ENCODE data around the gene GPR176.
"Not testable (repeated sequence)": the region's sequence is repeated elsewhere in the genome, so short reads cannot be mapped to it uniquely, and the experiment has no call there.

The GPR176 gene

GRCh38 chr15:39854161-39854560 lies 65.9 kb downstream of the GPR176 start:
- no peak for DNase-seq

- no peak for DNase-seq
These were observed 67.8 kb downstream of the GPR176 start for GRCh38 chr15:39852250-39852649.

- DNase-seq: no peak
These were observed 68.5 kb downstream of the GPR176 start for GRCh38 chr15:39851500-39852092.

- DNase-seq: no peak
These were observed 69.6 kb downstream of the GPR176 start for GRCh38 chr15:39850436-39850835.

- DNase-seq: no peak
These were observed 74.0 kb downstream of the GPR176 start for GRCh38 chr15:39846108-39846507.

GRCh38 chr15:39845582-39845981 lies 74.5 kb downstream of the GPR176 start:
- DNase-seq: no peak

GRCh38 chr15:39843565-39843964 lies 76.5 kb downstream of the GPR176 start:
- no peak for DNase-seq

- DNase-seq: no peak
These were observed 82.6 kb downstream of the GPR176 start for GRCh38 chr15:39837454-39837853.

- DNase-seq: no peak
These were observed 84.5 kb downstream of the GPR176 start for GRCh38 chr15:39835550-39835949.

GRCh38 chr15:39834256-39834655 lies 85.8 kb downstream of the GPR176 start:
- DNase-seq: no peak

GRCh38 chr15:39833515-39833981 lies 86.5 kb downstream of the GPR176 start:
- no peak for DNase-seq

GRCh38 chr15:39830166-39830565 lies 89.9 kb downstream of the GPR176 start:
- no peak for DNase-seq

- DNase-seq: no peak
These were observed 91.6 kb downstream of the GPR176 start for GRCh38 chr15:39828374-39828931.

- DNase-seq: no peak
These were observed 93.1 kb downstream of the GPR176 start for GRCh38 chr15:39826975-39827374.

GRCh38 chr15:39823634-39824033 lies 96.4 kb downstream of the GPR176 start:
- DNase-seq: no peak

- DNase-seq: no peak
These were observed 99.9 kb downstream of the GPR176 start for GRCh38 chr15:39820050-39820602.

GRCh38 chr15:39819533-39819932 lies 100.5 kb downstream of the GPR176 start:
- no peak for DNase-seq

GRCh38 chr15:39817892-39818291 lies 102.2 kb downstream of the GPR176 start:
- DNase-seq: no peak

- DNase-seq: no peak
These were observed 105.6 kb downstream of the GPR176 start for GRCh38 chr15:39814489-39814888.

GRCh38 chr15:39812651-39813050 lies 107.4 kb downstream of the GPR176 start:
- not testable (repeated sequence) for DNase-seq

- no peak for DNase-seq
These were observed 111.2 kb downstream of the GPR176 start for GRCh38 chr15:39808909-39809308.

- DNase-seq: no peak
These were observed 112.3 kb downstream of the GPR176 start for GRCh38 chr15:39807791-39808190.

GRCh38 chr15:39804026-39804425 lies 116.0 kb downstream of the GPR176 start:
- DNase-seq: no peak

- DNase-seq: no peak
These were observed 117.0 kb downstream of the GPR176 start for GRCh38 chr15:39803016-39803415.
